Panc1 (cell line): Measurements from ENCODE around the gene CDH8. TPM values are rescaled to one million over a fixed set of nuclear protein-coding genes. Genes with fewer than 3 reads are reported as not detected.

Source experiments
- ATAC-seq: fragments of 200-7000 bp; cut with Tn5 transposase; 2 replicates; pipeline ENCODE4 v1.9.1; 2020; ENCODE audit warnings: mild to moderate bottlenecking, moderate library complexity
- BruUV-seq: library from RNA; stranded (reverse); fragments of 400-500 nt; replicated peaks from 2 replicates; lab custom pipeline; 2021; lab: Mats Ljungman, UMichigan
- CTCF ChIA-PET: fragments of 300-600 bp; sonication (Branson Sonifier 250); formaldehyde crosslinking; loops from one replicate; lab custom pipeline; 2022; ENCODE audit warnings: antibody characterized with exemption; lab: Charles Lee
- POLR2A ChIA-PET: fragments of 300-600 bp; sonication (Branson Sonifier 250); formaldehyde crosslinking; loops from one replicate; lab custom pipeline; 2022; ENCODE audit warnings: antibody characterized with exemption; lab: Charles Lee
- DNase-seq: peaks from one replicate; pipeline ENCODE4 v3.0.0-alpha.2; 2010; ENCODE audit warnings: low read depth, low spot score
- H3K27ac ChIP-seq: 2 replicates; pipeline ENCODE4 v1.5.1; 2011; ENCODE audit warnings: mild to moderate bottlenecking, low read length, inconsistent platforms
- H3K27me3 ChIP-seq: fragments of 200-500 bp; sonication (Bioruptor generic); 2 replicates; pipeline ENCODE4 v1.6.0; 2014; ENCODE audit warnings: low read length, inconsistent platforms; ENCODE audit not compliant: control insufficient read depth, insufficient read depth
- H3K36me3 ChIP-seq: fragments of 200-500 bp; sonication (Bioruptor generic); 2 replicates; pipeline ENCODE4 v1.5.1; 2014; ENCODE audit warnings: inconsistent platforms, mild to moderate bottlenecking, low read length, moderate library complexity; ENCODE audit not compliant: control insufficient read depth, insufficient read depth
- H3K4me1 ChIP-seq: 2 replicates; pipeline ENCODE4 v1.5.1; 2011; ENCODE audit warnings: inconsistent platforms, mild to moderate bottlenecking, low read length, moderate library complexity; ENCODE audit not compliant: control insufficient read depth, insufficient read depth
- H3K4me3 ChIP-seq, 2 experiments: 2 replicates each; pipeline ENCODE4 v1.5.1; 2011 to 2012; ENCODE audit warnings: low read depth in 2 of 2, low read length in 2 of 2, mild to moderate bottlenecking in 2 of 2, inconsistent platforms in 1 of 2, moderate library complexity in 1 of 2
- H3K9me3 ChIP-seq: fragments of 200-500 bp; sonication (Bioruptor generic); 2 replicates; pipeline ENCODE4 v1.5.1; 2014; ENCODE audit warnings: low read depth, mild to moderate bottlenecking, inconsistent platforms, low read length, moderate library complexity; ENCODE audit not compliant: control insufficient read depth, insufficient read depth
- CTCF ChIP-seq: fragments of 450-650 bp; IDR thresholded peaks from 2 replicates; pipeline ENCODE4 v1.5.1; 2017; ENCODE audit warnings: mild to moderate bottlenecking
- POLR2AphosphoS5 ChIP-seq: IDR thresholded peaks from 2 replicates; pipeline ENCODE4 v1.6.1; 2012; ENCODE audit warnings: mild to moderate bottlenecking, low read depth, low read length, moderate library complexity
- REST ChIP-seq, 2 experiments: IDR thresholded peaks; 2 replicates each; pipeline ENCODE4 v1.6.1; 2011 to 2012; ENCODE audit warnings: low read depth in 2 of 2, control low read depth in 1 of 2, low read length in 1 of 2, mild to moderate bottlenecking in 1 of 2, moderate library complexity in 1 of 2; ENCODE audit not compliant: insufficient read depth in 1 of 2
- SIN3A ChIP-seq: IDR thresholded peaks from 2 replicates; pipeline ENCODE4 v1.6.1; 2012; ENCODE audit warnings: low read depth, mild to moderate bottlenecking, low read length, moderate library complexity, borderline replicate concordance; ENCODE audit not compliant: insufficient read depth
- TCF7L2 ChIP-seq: IDR thresholded peaks from 2 replicates; pipeline ENCODE4 v1.6.1; 2011; ENCODE audit warnings: mild to moderate bottlenecking, low read depth, low read length, inconsistent platforms
- in situ Hi-C: cut with HindIII; loops from 2 replicates; pipeline ENCODE4 v1.10.0; 2016; ENCODE audit warnings: low sequenced_read_pairs, low pct_unique_long_range_greater_than_20kb
- intact Hi-C: fragments of 100-400 bp; cut with micrococcal nuclease; formaldehyde crosslinking; loops from one replicate; pipeline ENCODE4 v1.10.0; 2022; ENCODE audit not compliant: unreplicated experiment
- total RNA-seq: library from RNA; stranded (reverse); gene quantifications from one replicate; pipeline ENCODE4 v1.2.1, GENCODE V29; 2021; ENCODE audit not compliant: unreplicated experiment

Gene CDH8
- total RNA-seq, 1 experiment from 2014 or later = 0.21 TPM

- TF ChIP-seq POLR2AphosphoS5 (no peak), TCF7L2 (no peak), SIN3A (no peak), REST (IDR thresholded peaks at IDR 0.05; ENCODE audit: insufficient read depth in 1 of 2, low read depth in 2 of 2, low read length in 1 of 2) (no peak), CTCF (no peak)
- CTCF ChIA-PET = no interaction called here
- Histone ChIP-seq H3K27me3 (no peaks in the 10 kb centered on the region), H3K36me3 (no peaks in the 10 kb centered on the region), H3K4me3 (no peak overlapping the region), H3K27ac (no peak overlapping the region), H3K9me3 (no peaks in the 10 kb centered on the region), H3K4me1 (no peaks in the 10 kb centered on the region)
- in situ Hi-C loops (no loop called here), intact Hi-C loops (no loop called here)
- POLR2A ChIA-PET = no interaction called here
- ATAC-seq = no peak
- DNase-seq = no peak
- BruUV-seq = no TSS peak
Observed at GRCh38 chr16:61829631-61830030, 206.6 kb downstream of the CDH8 start.

- BruUV-seq = no TSS peak
- no peaks in the 10 kb centered on the region for H3K27me3 ChIP-seq
- no peak for ATAC-seq
- H3K4me3 ChIP-seq = no peak overlapping the region
- no peak for TF ChIP-seq CTCF
- TF ChIP-seq POLR2AphosphoS5 = no peak
- TF ChIP-seq REST (IDR thresholded peaks at IDR 0.05; ENCODE audit: insufficient read depth in 1 of 2, low read depth in 2 of 2, low read length in 1 of 2) = no peak
- TF ChIP-seq SIN3A = no peak
- no peak for TF ChIP-seq TCF7L2
- H3K9me3 ChIP-seq = no peaks in the 10 kb centered on the region
- in situ Hi-C loops = no loop called here
- no peak overlapping the region for H3K27ac ChIP-seq
- no peaks in the 10 kb centered on the region for H3K36me3 ChIP-seq
- ChIA-PET POLR2A (no interaction called here), CTCF (no interaction called here)
- intact Hi-C loops = no loop called here
- no peak for DNase-seq
- H3K4me1 ChIP-seq = no peaks in the 10 kb centered on the region
Observed at GRCh38 chr16:61823326-61823725, 212.9 kb downstream of the CDH8 start.
